Adipocyte (in vitro differentiated cells): ENCODE measurements around the gene ZNF574.

ENCODE experiments used
- DNase-seq: peaks from one replicate; pipeline ENCODE4 v3.0.0-alpha.2; 2015; ENCODE audit warnings: low read depth
- H3K27me3 ChIP-seq: replicated peaks from 2 replicates; pipeline ENCODE4 v1.7.0; 2013; ENCODE audit warnings: mild to moderate bottlenecking, low read length, moderate library complexity; ENCODE audit not compliant: control insufficient read depth, insufficient read depth
- H3K36me3 ChIP-seq: 2 replicates; pipeline ENCODE4 v1.7.0; 2013; ENCODE audit warnings: low read length, mild to moderate bottlenecking, moderate library complexity; ENCODE audit not compliant: control insufficient read depth, insufficient read depth, severe bottlenecking
- H3K4me1 ChIP-seq: 2 replicates; pipeline ENCODE4 v1.7.0; 2013; ENCODE audit warnings: mild to moderate bottlenecking, low read length, moderate library complexity; ENCODE audit not compliant: control insufficient read depth, insufficient read depth
- H3K4me3 ChIP-seq: 2 replicates; pipeline ENCODE4 v1.7.0; 2013; ENCODE audit warnings: mild to moderate bottlenecking, low read length, moderate library complexity
- H3K9ac ChIP-seq: 2 replicates; pipeline ENCODE4 v1.7.0; 2013; ENCODE audit warnings: mild to moderate bottlenecking, low read length, moderate library complexity
- H3K9me3 ChIP-seq: 2 replicates; pipeline ENCODE4 v1.7.0; 2013; ENCODE audit warnings: mild to moderate bottlenecking, low read length, moderate library complexity; ENCODE audit not compliant: control insufficient read depth

ZNF574 gene

GRCh38 chr19:42086188-42086736 is 10.3 kb downstream of the ZNF574 start:
- Histone ChIP-seq H3K36me3 (peaks cover 3% of the 10 kb centered on the region), H3K27me3 (no peaks in the 10 kb centered on the region), H3K4me1 (peaks cover 10% of the 10 kb centered on the region), H3K9ac (no peak overlapping the region), H3K4me3 (no peak overlapping the region), H3K9me3 (no peaks in the 10 kb centered on the region)
- no peak for DNase-seq

GRCh38 chr19:42086770-42087550 is 11.0 kb downstream of the ZNF574 start:
- no peak overlapping the region for H3K9ac ChIP-seq
- DNase-seq, result no peak
- no peaks in the 10 kb centered on the region for H3K9me3 ChIP-seq
- no peaks in the 10 kb centered on the region for H3K27me3 ChIP-seq
- H3K36me3 ChIP-seq, result no peaks in the 10 kb centered on the region
- H3K4me1 ChIP-seq, result peaks cover 10% of the 10 kb centered on the region
- H3K4me3 ChIP-seq, result no peak overlapping the region

- no peaks in the 10 kb centered on the region for H3K9me3 ChIP-seq
- no peaks in the 10 kb centered on the region for H3K27me3 ChIP-seq
- H3K36me3 ChIP-seq, result no peaks in the 10 kb centered on the region
- DNase-seq, result peak; percentile 58
- H3K9ac ChIP-seq, result peak overlapping the region; percentile 33
- H3K4me3 ChIP-seq, result peak overlapping the region; percentile 58
- peaks cover 11% of the 10 kb centered on the region for H3K4me1 ChIP-seq
Observed at GRCh38 chr19:42088471-42089190, 12.7 kb downstream of the ZNF574 start.

GRCh38 chr19:42089191-42089750 is 13.3 kb downstream of the ZNF574 start:
- Histone ChIP-seq H3K4me3 (no peak overlapping the region), H3K9me3 (no peaks in the 10 kb centered on the region), H3K9ac (peak overlapping the region; percentile 33), H3K4me1 (peaks cover 18% of the 10 kb centered on the region), H3K27me3 (no peaks in the 10 kb centered on the region), H3K36me3 (no peaks in the 10 kb centered on the region)
- DNase-seq, result no peak

DNA sequence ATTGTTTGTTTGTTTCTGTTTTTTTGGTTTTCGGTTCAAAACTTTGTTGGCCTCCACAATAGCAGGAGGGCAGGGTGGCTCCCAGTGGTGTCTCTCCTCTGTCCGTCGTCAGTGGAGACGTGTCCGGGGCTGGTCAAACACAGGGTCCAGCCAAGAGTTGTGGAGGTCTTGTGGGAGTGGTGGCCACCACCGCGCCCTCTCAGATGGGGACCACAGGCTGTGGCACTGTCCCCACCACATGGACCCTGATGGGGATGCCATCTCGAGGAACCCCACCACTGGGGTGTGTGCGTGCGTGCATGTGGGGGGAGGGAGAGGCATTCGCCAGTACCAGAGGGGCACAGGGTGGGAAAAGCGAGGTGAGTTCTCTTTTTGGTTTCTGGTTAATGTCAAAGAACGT is 13.8 kb downstream of the ZNF574 start:
- Histone ChIP-seq H3K9me3 (no peaks in the 10 kb centered on the region), H3K4me1 (peaks cover 19% of the 10 kb centered on the region), H3K36me3 (no peaks in the 10 kb centered on the region), H3K27me3 (no peaks in the 10 kb centered on the region), H3K9ac (no peak overlapping the region), H3K4me3 (no peak overlapping the region)
- no peak for DNase-seq

GRCh38 chr19:42090672-42091071 is 14.7 kb downstream of the ZNF574 start:
- H3K9ac ChIP-seq, result no peak overlapping the region
- H3K27me3 ChIP-seq, result no peaks in the 10 kb centered on the region
- no peaks in the 10 kb centered on the region for H3K9me3 ChIP-seq
- H3K4me3 ChIP-seq, result no peak overlapping the region
- DNase-seq, result no peak
- peaks cover 19% of the 10 kb centered on the region for H3K4me1 ChIP-seq
- H3K36me3 ChIP-seq, result no peaks in the 10 kb centered on the region

- Histone ChIP-seq H3K36me3 (no peaks in the 10 kb centered on the region), H3K27me3 (no peaks in the 10 kb centered on the region), H3K9ac (no peak overlapping the region), H3K4me1 (peaks cover 19% of the 10 kb centered on the region), H3K4me3 (no peak overlapping the region), H3K9me3 (no peaks in the 10 kb centered on the region)
- DNase-seq, result no peak
Observed at GRCh38 chr19:42091300-42091699, 15.3 kb downstream of the ZNF574 start.

- DNase-seq, result no peak
Observed at GRCh38 chr19:42091742-42092141, 15.8 kb downstream of the ZNF574 start.

GRCh38 chr19:42092350-42092749 is 16.4 kb downstream of the ZNF574 start:
- Histone ChIP-seq H3K36me3 (no peaks in the 10 kb centered on the region), H3K4me1 (peaks cover 19% of the 10 kb centered on the region), H3K27me3 (no peaks in the 10 kb centered on the region), H3K4me3 (no peak overlapping the region), H3K9ac (no peak overlapping the region), H3K9me3 (no peaks in the 10 kb centered on the region)
- no peak for DNase-seq

More at GRCh38 chr19:42091742-42092141, 15.8 kb downstream of the ZNF574 start:
- no peaks in the 10 kb centered on the region for H3K27me3 ChIP-seq
- no peak overlapping the region for H3K4me3 ChIP-seq
- peaks cover 19% of the 10 kb centered on the region for H3K4me1 ChIP-seq
- no peaks in the 10 kb centered on the region for H3K9me3 ChIP-seq
- H3K9ac ChIP-seq, result no peak overlapping the region
- H3K36me3 ChIP-seq, result no peaks in the 10 kb centered on the region

DNA sequence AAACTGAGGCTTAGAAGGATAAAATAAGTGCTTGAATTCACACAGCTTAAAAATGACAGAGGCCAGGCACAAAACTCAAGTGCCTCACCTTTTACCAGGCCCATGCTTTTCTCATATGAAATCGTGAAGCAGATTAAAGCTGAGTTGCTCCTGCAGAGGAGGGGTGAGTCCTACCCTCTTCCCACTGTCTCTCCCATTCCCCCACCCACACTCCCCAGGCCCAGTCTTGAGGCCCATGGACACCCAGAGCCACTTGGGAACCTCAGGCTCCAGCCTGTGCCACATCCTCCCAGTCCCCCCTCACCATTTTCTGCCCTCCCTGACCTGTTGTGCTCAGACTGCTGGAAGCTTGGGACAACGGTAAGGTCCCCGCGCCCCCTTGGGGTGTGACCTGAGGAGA is 17.5 kb downstream of the ZNF574 start:
- Histone ChIP-seq H3K27me3 (no peaks in the 10 kb centered on the region), H3K4me1 (peaks cover 15% of the 10 kb centered on the region), H3K4me3 (no peak overlapping the region), H3K36me3 (no peaks in the 10 kb centered on the region), H3K9me3 (no peaks in the 10 kb centered on the region), H3K9ac (no peak overlapping the region)
- no peak for DNase-seq

GRCh38 chr19:42093926-42094325 is 18.0 kb downstream of the ZNF574 start:
- peaks cover 10% of the 10 kb centered on the region for H3K4me1 ChIP-seq
- H3K36me3 ChIP-seq, result no peaks in the 10 kb centered on the region
- H3K4me3 ChIP-seq, result no peak overlapping the region
- no peaks in the 10 kb centered on the region for H3K9me3 ChIP-seq
- no peak for DNase-seq
- no peaks in the 10 kb centered on the region for H3K27me3 ChIP-seq
- no peak overlapping the region for H3K9ac ChIP-seq
